GM10266 (cell line): ENCODE data around the gene PTCH2.
"Not testable (repeated sequence)": the region's sequence is repeated elsewhere in the genome, so short reads cannot be mapped to it uniquely, and the experiment has no call there.

ENCODE experiments used
- DNase-seq: peaks from one replicate; pipeline ENCODE4 v3.0.0; 2012; ENCODE audit errors: extremely low spot score
- TF ChIP-seq, protein P1 (sequence below): IDR thresholded peaks from 2 replicates; pipeline ENCODE4 v1.5.1; 2012; ENCODE audit warnings: mild to moderate bottlenecking, low read depth; ENCODE audit not compliant: control insufficient read depth, insufficient read depth; ENCODE audit errors: missing control alignments

Gene PTCH2

DNA sequence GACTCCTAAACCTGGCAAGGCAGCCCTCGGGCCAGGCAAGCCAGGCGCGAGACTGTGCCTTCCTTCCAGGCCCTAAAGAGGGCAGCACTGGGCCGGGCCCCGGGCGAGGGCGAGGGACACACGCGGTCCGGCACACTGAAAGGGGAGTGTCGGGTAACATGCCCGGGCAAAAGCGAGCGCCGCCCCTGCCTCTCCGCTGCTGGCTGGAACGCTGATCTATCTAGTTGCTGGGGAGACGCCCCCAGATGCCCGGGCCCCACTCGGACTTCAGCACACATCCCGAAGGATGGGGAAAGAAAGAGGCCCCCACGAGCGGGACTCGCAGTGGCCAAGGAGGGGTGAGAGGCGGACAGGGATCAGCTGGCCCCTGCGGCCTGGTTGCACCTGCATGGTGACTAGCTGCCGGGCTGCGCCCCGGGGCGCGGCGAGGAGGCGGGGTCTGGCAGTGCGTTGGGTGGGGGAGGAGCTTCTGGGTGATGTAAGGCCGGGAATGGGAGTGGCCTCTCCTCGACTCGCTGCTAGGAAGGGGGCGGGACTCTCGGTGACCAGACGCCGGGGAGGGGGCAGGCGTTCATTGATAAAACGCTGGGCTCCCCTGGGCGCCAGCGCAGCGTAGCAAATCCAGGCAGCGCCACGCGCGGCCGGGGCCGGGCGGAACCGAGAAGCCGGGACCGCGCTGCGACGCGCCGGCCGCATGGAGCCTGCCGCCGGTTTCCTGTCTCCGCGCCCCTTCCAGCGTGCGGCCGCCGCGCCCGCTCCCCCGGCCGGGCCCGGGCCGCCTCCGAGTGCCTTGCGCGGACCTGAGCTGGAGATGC lies 43.1 kb downstream of the PTCH2 start, which contains the start of gene PLK3:
PLK3 (plus strand) TSS at position 608 of the 815 bp plus-strand sequence; CDS start at position 695, 87 bp downstream.
- DNase-seq, result peak; percentile 99
- TF ChIP-seq, protein P1, sequence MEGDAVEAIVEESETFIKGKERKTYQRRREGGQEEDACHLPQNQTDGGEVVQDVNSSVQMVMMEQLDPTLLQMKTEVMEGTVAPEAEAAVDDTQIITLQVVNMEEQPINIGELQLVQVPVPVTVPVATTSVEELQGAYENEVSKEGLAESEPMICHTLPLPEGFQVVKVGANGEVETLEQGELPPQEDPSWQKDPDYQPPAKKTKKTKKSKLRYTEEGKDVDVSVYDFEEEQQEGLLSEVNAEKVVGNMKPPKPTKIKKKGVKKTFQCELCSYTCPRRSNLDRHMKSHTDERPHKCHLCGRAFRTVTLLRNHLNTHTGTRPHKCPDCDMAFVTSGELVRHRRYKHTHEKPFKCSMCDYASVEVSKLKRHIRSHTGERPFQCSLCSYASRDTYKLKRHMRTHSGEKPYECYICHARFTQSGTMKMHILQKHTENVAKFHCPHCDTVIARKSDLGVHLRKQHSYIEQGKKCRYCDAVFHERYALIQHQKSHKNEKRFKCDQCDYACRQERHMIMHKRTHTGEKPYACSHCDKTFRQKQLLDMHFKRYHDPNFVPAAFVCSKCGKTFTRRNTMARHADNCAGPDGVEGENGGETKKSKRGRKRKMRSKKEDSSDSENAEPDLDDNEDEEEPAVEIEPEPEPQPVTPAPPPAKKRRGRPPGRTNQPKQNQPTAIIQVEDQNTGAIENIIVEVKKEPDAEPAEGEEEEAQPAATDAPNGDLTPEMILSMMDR, result peak; percentile 97

DNA sequence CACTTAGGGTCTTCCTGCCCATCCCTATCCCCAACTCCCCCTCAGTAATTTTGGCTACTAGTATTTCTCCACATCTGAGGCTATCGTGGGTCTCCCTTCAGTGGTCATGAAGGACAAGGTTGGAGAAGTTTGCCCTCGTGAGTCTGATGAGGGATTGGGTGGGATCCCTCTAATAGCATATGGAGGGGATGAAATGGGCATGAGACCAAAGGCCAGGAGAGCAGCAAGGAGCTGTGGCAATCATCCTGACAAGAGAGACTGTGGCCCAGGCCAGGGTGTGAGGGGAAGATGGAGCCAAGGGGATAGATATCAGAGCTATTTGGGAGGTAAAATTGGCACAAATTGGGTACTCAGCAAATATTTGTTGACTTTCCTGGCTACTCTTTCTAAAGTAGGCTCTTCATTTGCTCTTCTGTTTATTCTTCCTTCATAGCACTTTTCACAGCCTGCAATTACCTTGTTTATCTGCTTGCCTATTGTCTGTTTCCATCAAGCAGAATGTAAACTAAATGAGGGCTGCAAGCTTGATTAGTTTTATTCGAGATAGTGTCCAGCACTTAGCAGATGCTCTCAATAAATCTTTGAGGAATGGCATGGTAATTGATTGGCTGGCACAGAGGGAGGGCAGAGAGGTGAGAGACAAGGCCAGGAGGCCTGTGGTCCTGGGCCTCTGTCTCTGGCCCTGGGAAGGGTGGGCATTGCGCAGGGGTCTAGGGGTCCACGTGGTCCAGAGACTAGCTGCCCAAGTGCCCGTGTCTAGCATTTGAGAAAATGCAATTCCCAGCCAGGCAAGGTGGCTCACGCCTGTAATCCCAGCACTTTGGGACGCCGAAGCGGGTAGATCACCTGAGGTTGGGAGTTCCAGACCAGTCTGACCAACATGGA lies 44.3 kb downstream of the PTCH2 start:
- TF ChIP-seq, protein P1, result no peak
- DNase-seq, result no peak

- not testable (repeated sequence) for DNase-seq
Measured at GRCh38 chr1:44797886-44798285, 45.2 kb downstream of the PTCH2 start.

GRCh38 chr1:44792736-44793502 lies 50.1 kb downstream of the PTCH2 start:
- DNase-seq, result no peak

DNA sequence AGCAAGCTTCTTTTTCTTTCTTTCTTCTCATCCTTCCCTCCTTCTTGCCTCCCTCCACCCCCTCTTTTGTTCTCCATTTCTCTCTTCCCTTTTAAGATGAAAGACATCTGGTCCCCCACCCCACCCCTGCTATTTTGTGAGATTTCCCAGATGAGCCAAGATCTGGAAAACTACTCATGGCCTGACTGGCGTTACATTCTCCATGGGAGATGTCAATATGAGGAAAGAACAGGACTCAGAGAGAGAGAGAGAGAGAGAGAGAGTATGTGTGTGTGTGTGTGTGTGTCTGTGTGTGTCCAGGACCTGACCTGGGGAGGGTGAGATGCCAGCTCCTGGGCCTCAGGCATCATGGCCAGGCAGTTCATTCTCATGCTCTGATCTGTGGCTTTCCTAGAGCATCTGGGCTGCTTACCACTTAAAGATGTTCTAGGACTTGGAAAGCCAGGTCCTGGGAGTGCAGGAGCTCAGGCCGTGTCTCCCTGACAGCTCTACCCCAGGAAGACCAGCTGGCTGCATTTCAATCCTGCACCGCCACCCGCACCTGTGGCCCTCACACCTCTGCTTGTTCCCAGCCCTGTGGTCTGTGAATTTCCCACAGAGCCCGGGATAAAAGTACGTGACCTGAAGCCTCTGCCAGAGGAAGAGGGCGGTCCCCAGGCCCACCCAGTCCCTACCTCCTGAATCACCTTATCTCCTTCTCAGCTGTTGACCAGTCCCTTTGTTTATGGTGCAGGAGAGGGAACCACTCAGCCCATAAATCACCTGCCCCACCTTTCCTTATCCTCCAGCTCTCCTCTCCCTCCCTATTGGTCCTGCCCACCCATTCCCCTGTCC lies 51.9 kb downstream of the PTCH2 start:
- TF ChIP-seq, protein P1, result no peak
- DNase-seq, result no peak

More at GRCh38 chr1:44792736-44793502, 50.1 kb downstream of the PTCH2 start:
- TF ChIP-seq, protein P1, result no peak

DNA sequence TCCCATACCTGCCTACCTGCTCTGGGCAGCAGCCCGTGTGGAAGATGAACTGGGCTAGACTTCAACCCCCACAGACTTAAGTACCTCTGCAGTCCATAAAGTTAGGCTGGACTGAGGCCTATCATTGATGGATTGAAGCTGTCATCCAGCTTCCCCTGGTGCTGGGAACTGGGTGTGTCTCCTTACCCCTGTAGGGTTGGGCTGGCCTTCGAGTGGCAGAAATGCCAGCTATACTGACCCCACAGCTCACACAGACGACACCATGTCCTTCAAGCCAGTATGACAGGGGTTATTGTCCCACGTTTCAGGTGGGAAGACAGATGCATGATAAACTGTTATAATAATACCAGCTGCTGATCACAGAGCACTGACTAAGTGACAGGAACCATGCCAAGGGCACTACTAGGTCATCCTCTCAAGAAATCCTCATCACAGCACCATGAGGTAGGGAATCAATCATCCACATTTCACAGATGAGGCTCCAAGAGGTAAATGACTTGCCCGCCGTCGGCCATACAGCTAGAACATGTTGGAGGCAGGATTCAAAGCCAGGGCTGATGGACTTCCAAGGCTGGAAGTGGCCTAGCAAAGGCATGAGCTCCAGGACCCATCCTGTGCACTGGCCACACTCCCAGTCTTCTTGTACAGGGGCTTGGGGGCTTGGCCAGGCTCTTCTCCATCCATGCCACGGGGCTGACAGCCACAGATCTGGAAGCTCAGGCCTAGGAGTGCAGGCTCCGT lies 54.8 kb downstream of the PTCH2 start, which contains the start of gene BEST4:
BEST4 (minus strand) TSS at position 51 of the 741 bp plus-strand sequence. CDS start 465 bp downstream, outside the sequence.
- TF ChIP-seq, protein P1, result no peak
- DNase-seq, result no peak
